ENCODE results near the gene ARFGAP3. TPM values are rescaled to one million over a fixed set of nuclear protein-coding genes. Genes with fewer than 3 reads are reported as not detected.

ARFGAP3 gene
- total RNA-seq, 1 donor from 2014 or later = 29.8 TPM

- peaks cover 21% of the 10 kb centered on the region for H3K36me3 Mint-ChIP-seq (ENCODE audit: low read depth, unreplicated experiment)
- TF ChIP-seq, protein P1, sequence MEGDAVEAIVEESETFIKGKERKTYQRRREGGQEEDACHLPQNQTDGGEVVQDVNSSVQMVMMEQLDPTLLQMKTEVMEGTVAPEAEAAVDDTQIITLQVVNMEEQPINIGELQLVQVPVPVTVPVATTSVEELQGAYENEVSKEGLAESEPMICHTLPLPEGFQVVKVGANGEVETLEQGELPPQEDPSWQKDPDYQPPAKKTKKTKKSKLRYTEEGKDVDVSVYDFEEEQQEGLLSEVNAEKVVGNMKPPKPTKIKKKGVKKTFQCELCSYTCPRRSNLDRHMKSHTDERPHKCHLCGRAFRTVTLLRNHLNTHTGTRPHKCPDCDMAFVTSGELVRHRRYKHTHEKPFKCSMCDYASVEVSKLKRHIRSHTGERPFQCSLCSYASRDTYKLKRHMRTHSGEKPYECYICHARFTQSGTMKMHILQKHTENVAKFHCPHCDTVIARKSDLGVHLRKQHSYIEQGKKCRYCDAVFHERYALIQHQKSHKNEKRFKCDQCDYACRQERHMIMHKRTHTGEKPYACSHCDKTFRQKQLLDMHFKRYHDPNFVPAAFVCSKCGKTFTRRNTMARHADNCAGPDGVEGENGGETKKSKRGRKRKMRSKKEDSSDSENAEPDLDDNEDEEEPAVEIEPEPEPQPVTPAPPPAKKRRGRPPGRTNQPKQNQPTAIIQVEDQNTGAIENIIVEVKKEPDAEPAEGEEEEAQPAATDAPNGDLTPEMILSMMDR (IDR thresholded peaks at IDR 0.05; ENCODE audit: unreplicated experiment) = no peak
- H3K27ac Mint-ChIP-seq (ENCODE audit: unreplicated experiment) = no peak overlapping the region
- no peaks in the 10 kb centered on the region for H3K4me1 Mint-ChIP-seq (ENCODE audit: unreplicated experiment)
- H3K27me3 Mint-ChIP-seq (ENCODE audit: unreplicated experiment) = peaks cover 5% of the 10 kb centered on the region
- H3K4me3 Mint-ChIP-seq (ENCODE audit: unreplicated experiment) = no peak overlapping the region
- no peaks in the 10 kb centered on the region for H3K9me3 Mint-ChIP-seq (ENCODE audit: unreplicated experiment)
- no peak for DNase-seq (ENCODE audit: low spot score)
Measured at GRCh38 chr22:42880815-42881214, 23.7 kb upstream of the ARFGAP3 start.

DNA sequence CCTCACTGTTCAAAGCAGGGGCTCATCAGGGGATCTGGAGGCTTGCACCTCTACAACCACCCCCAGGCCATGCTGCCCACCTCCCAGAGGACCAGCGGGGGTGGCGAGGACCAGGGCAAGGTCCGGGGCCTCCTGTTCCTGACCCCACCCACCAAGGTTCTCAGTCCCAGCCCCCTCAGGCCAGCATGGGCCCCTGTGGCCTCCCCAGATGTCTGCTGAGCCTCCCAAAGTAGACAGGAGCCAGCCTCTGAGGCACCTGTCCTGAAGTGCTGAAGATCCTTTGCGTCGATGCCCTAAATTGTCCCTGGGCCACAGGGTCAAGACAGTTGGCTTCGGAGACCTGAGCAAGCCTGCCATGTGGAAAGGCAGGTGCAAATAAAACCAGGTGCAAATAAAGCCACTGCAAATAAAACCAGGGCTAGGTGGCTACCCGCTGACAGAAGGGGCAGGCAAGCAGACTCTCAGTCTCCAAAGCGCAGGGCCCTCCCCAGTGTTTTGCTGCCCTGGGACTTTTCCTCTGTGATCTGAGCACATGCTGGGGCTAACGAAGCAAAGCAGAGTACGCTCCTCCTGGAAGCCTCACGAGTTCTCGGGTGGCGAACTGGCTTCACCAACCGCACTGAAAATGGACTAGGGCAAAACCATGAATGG lies 22.4 kb upstream of the ARFGAP3 start:
- H3K4me3 Mint-ChIP-seq (ENCODE audit: unreplicated experiment) = peak overlapping the region; percentile 53
- TF ChIP-seq, protein P1 (IDR thresholded peaks at IDR 0.05; ENCODE audit: unreplicated experiment) = no peak
- H3K27ac Mint-ChIP-seq (ENCODE audit: unreplicated experiment) = peak overlapping the region; percentile 53

GRCh38 chr22:42878561-42879305 lies 21.7 kb upstream of the ARFGAP3 start:
- TF ChIP-seq, protein P1 (IDR thresholded peaks at IDR 0.05; ENCODE audit: unreplicated experiment) = no peak
- DNase-seq (ENCODE audit: low spot score) = no peak
- Mint-ChIP-seq H3K4me3 (ENCODE audit: unreplicated experiment) (no peak overlapping the region), H3K9me3 (ENCODE audit: unreplicated experiment) (no peaks in the 10 kb centered on the region), H3K36me3 (ENCODE audit: low read depth, unreplicated experiment) (peaks cover 21% of the 10 kb centered on the region), H3K27me3 (ENCODE audit: unreplicated experiment) (peaks cover 5% of the 10 kb centered on the region), H3K4me1 (ENCODE audit: unreplicated experiment) (no peaks in the 10 kb centered on the region), H3K27ac (ENCODE audit: unreplicated experiment) (no peak overlapping the region)

More for the DNA sequence above, 22.4 kb upstream of the ARFGAP3 start:
- no peaks in the 10 kb centered on the region for H3K4me1 Mint-ChIP-seq (ENCODE audit: unreplicated experiment)
- DNase-seq (ENCODE audit: low spot score) = no peak
- peaks cover 5% of the 10 kb centered on the region for H3K27me3 Mint-ChIP-seq (ENCODE audit: unreplicated experiment)
- H3K9me3 Mint-ChIP-seq (ENCODE audit: unreplicated experiment) = no peaks in the 10 kb centered on the region
- peaks cover 21% of the 10 kb centered on the region for H3K36me3 Mint-ChIP-seq (ENCODE audit: low read depth, unreplicated experiment)

- Mint-ChIP-seq H3K9me3 (ENCODE audit: unreplicated experiment) (no peaks in the 10 kb centered on the region), H3K27ac (ENCODE audit: unreplicated experiment) (no peak overlapping the region), H3K36me3 (ENCODE audit: low read depth, unreplicated experiment) (peaks cover 22% of the 10 kb centered on the region), H3K4me1 (ENCODE audit: unreplicated experiment) (no peaks in the 10 kb centered on the region), H3K4me3 (ENCODE audit: unreplicated experiment) (no peak overlapping the region), H3K27me3 (ENCODE audit: unreplicated experiment) (peaks cover 5% of the 10 kb centered on the region)
- TF ChIP-seq, protein P1 (IDR thresholded peaks at IDR 0.05; ENCODE audit: unreplicated experiment) = no peak
- DNase-seq (ENCODE audit: low spot score) = no peak
Measured at GRCh38 chr22:42877597-42878340, 20.7 kb upstream of the ARFGAP3 start.

Measured in endothelial cell (in vitro differentiated cells).